Liver (tissue), 3 donors: ENCODE data around the gene PHF23.

Experiments used
- CTCF ChIP-seq: fragments of 150-350 bp; IDR thresholded peaks from 2 replicates; pipeline ENCODE4 v1.5.1; 2017; ENCODE audit warnings: improper control_type of control experiment, low read depth, low read length; ENCODE audit not compliant: missing input control
- EGR1 ChIP-seq, 2 donors: IDR thresholded peaks; 2 replicates each; pipeline ENCODE4 v1.6.1; 2016 to 2018; ENCODE audit warnings: antibody characterized with exemption in 2 of 2, low read depth in 2 of 2
- FOXA1 ChIP-seq: IDR thresholded peaks from 2 replicates; pipeline ENCODE4 v1.6.1; 2016; ENCODE audit warnings: antibody characterized with exemption
- HNF4A ChIP-seq, 2 donors: conservative IDR thresholded peaks; 2 replicates each; pipeline ENCODE4 v1.6.1; 2016; ENCODE audit warnings: antibody characterized with exemption in 2 of 2, mild to moderate bottlenecking in 2 of 2
- MAX ChIP-seq: IDR thresholded peaks from 2 replicates; pipeline ENCODE4 v1.6.1; 2016; ENCODE audit warnings: antibody characterized with exemption
- RAD21 ChIP-seq, 2 donors: IDR thresholded peaks; 2 replicates each; pipeline ENCODE4 v1.6.1; 2016; ENCODE audit warnings: antibody characterized with exemption in 2 of 2, mild to moderate bottlenecking in 2 of 2
- REST ChIP-seq: IDR thresholded peaks from 2 replicates; pipeline ENCODE4 v1.6.1; 2016; ENCODE audit warnings: antibody characterized with exemption, mild to moderate bottlenecking
- RXRA ChIP-seq, 2 donors: IDR thresholded peaks; 2 replicates each; pipeline ENCODE4 v1.6.1; 2017 to 2018; ENCODE audit warnings: antibody characterized with exemption in 2 of 2, mild to moderate bottlenecking in 1 of 2
- SP1 ChIP-seq: IDR thresholded peaks from 2 replicates; pipeline ENCODE4 v1.6.1; 2018; ENCODE audit warnings: antibody characterized with exemption, mild to moderate bottlenecking
- TAF1 ChIP-seq: conservative IDR thresholded peaks from 2 replicates; pipeline ENCODE4 v1.6.1; 2016; ENCODE audit warnings: antibody characterized with exemption, mild to moderate bottlenecking
- ZBTB33 ChIP-seq: IDR thresholded peaks from 2 replicates; pipeline ENCODE4 v1.6.1; 2016; ENCODE audit warnings: antibody characterized with exemption
- donor health status: healthy.
- donor health status: healthy.

- TF ChIP-seq CTCF (no peak), HNF4A (conservative IDR thresholded peaks at IDR 0.05) (no peak), RXRA (IDR thresholded peaks at IDR 0.05) (no peak), FOXA1 (no peak), TAF1 (no peak), RAD21 (IDR thresholded peaks at IDR 0.05) (no peak), REST (no peak), MAX (no peak), SP1 (no peak), ZBTB33 (no peak), EGR1 (IDR thresholded peaks at IDR 0.05; ENCODE audit: low read depth in 2 of 2) (no peak)
Observed at GRCh38 chr17:7237266-7237760, 1.9 kb downstream of the PHF23 start.
